HUES64 (cell line): ENCODE data around the gene WWC2.
A peak's percentile ranks its signal among the peaks of the same experiment; 100 is the strongest.

Source experiments
- H3K27ac ChIP-seq: 2 replicates; pipeline ENCODE4 v1.7.0; 2013; ENCODE audit warnings: low read depth, low read length, inconsistent platforms
- H3K27me3 ChIP-seq: 2 replicates; pipeline ENCODE4 v1.6.1; 2013; ENCODE audit warnings: mild to moderate bottlenecking, low read length; ENCODE audit not compliant: insufficient read depth
- H3K36me3 ChIP-seq: 2 replicates; pipeline ENCODE4 v1.6.1; 2013; ENCODE audit warnings: mild to moderate bottlenecking, low read length; ENCODE audit not compliant: insufficient read depth
- H3K4me1 ChIP-seq: 2 replicates; pipeline ENCODE4 v1.6.1; 2013; ENCODE audit warnings: mild to moderate bottlenecking, low read length, moderate library complexity; ENCODE audit not compliant: insufficient read depth
- H3K4me3 ChIP-seq: 2 replicates; pipeline ENCODE4 v1.5.1; 2013; ENCODE audit warnings: mild to moderate bottlenecking, low read length, moderate library complexity
- H3K9ac ChIP-seq: 2 replicates; pipeline ENCODE4 v1.6.1; 2013; ENCODE audit warnings: mild to moderate bottlenecking, low read depth, low read length
- H3K9me3 ChIP-seq: 2 replicates; pipeline ENCODE4 v1.6.1; 2013; ENCODE audit warnings: low read depth, low read length; ENCODE audit not compliant: insufficient read depth
- WGBS: fragments of 150-250, 120-280 bp; methylation state at CpG from one replicate; pipeline ENCODE4 v1.1.7; 2013; ENCODE audit warnings: missing lambda C conversion rate; 5-methylcytosine and 5-hydroxymethylcytosine counted together

The WWC2 gene

DNA sequence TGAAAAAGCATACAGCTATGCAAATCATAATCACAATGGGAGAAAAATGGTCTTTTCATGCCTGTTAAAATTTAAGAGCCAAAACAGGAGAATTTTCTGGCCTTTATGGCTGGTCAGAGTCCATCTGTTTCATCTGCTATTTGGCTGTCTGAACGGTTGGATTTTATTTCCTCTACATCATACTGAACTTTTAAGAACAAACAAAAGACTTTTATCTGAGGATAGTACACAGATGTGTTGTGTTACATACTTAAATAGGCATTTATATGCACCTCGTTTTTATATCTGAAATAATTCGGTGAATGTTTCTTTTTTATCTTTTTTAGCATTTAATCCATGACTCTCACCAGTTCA lies 18.0 kb upstream of the WWC2 start:
- 81% methylated on average over 3 of the region's 3 CpGs for WGBS
- H3K9ac ChIP-seq: no peak overlapping the region
- no peak overlapping the region for H3K4me3 ChIP-seq
- peaks cover 6% of the 10 kb centered on the region; the same call in 1 of the 2 replicates for H3K4me1 ChIP-seq
- H3K9me3 ChIP-seq: no peaks in the 10 kb centered on the region
- no peaks in the 10 kb centered on the region for H3K27me3 ChIP-seq
- H3K27ac ChIP-seq: no peak overlapping the region
- no peaks in the 10 kb centered on the region for H3K36me3 ChIP-seq

GRCh38 chr4:183082053-183082452 lies 17.0 kb upstream of the WWC2 start:
- WGBS: 82% methylated on average over 3 of the region's 3 CpGs
- H3K36me3 ChIP-seq: no peaks in the 10 kb centered on the region
- no peak overlapping the region for H3K27ac ChIP-seq
- H3K9ac ChIP-seq: no peak overlapping the region
- peaks cover 6% of the 10 kb centered on the region; the same call in 1 of the 2 replicates for H3K4me1 ChIP-seq
- H3K27me3 ChIP-seq: no peaks in the 10 kb centered on the region
- no peak overlapping the region for H3K4me3 ChIP-seq
- no peaks in the 10 kb centered on the region for H3K9me3 ChIP-seq

DNA sequence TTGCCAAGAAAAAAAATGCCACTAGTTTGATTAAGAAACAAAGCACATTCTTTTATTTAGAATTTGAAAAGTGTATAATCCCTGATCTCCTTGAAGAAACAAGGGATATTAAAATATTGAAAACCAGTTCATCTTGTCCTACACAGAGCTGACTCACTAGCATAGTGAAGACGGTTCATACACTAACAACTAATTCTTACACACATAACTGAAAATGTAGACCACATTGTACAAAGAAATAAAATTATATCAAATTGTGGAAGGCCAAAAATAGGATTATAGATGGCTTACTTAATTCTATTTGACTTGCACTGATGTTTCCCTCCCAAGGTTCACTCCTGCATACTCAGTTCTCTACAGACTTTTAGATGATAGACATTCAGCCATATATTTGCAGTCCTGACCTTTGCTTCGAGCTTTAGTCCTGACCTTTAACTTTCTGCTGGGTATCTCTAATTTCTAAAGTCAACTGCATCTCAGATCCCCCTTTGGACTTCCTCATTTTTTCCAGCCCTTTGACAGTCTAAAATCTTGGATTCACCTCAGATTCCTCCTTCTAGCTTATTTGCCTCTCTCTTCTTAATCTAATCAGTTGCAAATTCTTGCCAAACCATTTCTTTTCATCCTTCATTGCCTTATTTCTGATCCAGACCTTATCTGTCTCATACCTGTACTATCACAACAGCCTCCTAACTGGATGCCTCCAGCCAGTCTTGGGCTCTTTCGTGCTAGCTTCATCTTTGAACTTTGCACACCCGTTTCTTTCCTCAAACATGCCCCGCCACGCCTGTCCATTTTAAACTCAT lies 4.5 kb upstream of the WWC2 start:
- no peak overlapping the region for H3K27ac ChIP-seq
- H3K9ac ChIP-seq: no peak overlapping the region
- peaks cover 3% of the 10 kb centered on the region; the same call in 1 of the 2 replicates for H3K27me3 ChIP-seq
- WGBS: 94% methylated on average over 6 of the region's 6 CpGs
- H3K4me1 ChIP-seq: peaks cover 10% of the 10 kb centered on the region
- H3K4me3 ChIP-seq: no peak overlapping the region
- no peaks in the 10 kb centered on the region for H3K9me3 ChIP-seq
- H3K36me3 ChIP-seq: no peaks in the 10 kb centered on the region

GRCh38 chr4:183095199-183095512 lies 3.9 kb upstream of the WWC2 start:
- WGBS: 100% methylated on average over 1 of the region's 1 CpG
- Histone ChIP-seq H3K9me3 (no peaks in the 10 kb centered on the region), H3K4me1 (peaks cover 10% of the 10 kb centered on the region), H3K4me3 (no peak overlapping the region), H3K9ac (no peak overlapping the region), H3K27ac (no peak overlapping the region), H3K36me3 (no peaks in the 10 kb centered on the region), H3K27me3 (peaks cover 3% of the 10 kb centered on the region; the same call in 1 of the 2 replicates)

DNA sequence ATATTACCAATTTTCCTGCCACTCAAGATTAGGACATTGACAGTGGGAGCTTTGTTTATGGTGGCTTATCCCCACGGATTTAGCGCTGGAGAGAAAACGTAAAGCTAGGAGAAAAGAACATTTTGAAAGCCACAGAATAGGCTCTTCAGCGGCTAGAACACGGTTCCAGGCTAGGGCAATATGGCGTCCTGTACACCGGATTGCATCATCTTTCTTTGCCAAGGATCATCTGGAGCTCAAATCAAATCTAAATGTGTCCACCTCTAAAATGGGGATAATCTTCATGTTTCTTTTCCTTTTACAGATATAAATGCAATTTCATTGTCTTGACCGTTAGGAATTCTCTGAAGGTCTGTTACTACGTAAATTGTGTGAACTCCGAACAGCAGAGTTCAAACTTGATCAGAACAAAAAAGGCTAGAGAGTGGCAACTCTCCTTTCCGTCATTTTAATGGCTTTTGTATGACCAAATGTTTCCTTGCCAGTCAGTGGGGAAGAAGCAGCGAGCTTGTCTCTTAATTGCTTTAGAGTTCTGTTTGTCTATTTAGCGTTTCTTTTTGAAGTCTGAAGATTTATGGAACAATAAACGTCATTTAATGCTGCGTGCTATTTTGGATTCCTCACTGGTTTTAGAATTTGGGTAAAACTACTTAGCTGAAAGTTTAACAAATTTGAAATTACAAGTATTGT lies 2.6 kb upstream of the WWC2 start:
- peaks cover 17% of the 10 kb centered on the region for H3K4me1 ChIP-seq
- H3K9ac ChIP-seq: peak overlapping the region; percentile 18; the same call in 1 of the 2 replicates
- WGBS: 77% methylated on average over 15 of the region's 15 CpGs
- H3K27me3 ChIP-seq: peaks cover 3% of the 10 kb centered on the region; the same call in 1 of the 2 replicates
- H3K4me3 ChIP-seq: peak overlapping the region; percentile 95
- H3K9me3 ChIP-seq: no peaks in the 10 kb centered on the region
- no peak overlapping the region for H3K27ac ChIP-seq
- no peaks in the 10 kb centered on the region for H3K36me3 ChIP-seq

GRCh38 chr4:183097231-183098018 lies 1.6 kb upstream of the WWC2 start:
- Histone ChIP-seq H3K9me3 (no peaks in the 10 kb centered on the region), H3K27ac (peak overlapping the region; percentile 99), H3K4me1 (peaks cover 27% of the 10 kb centered on the region), H3K36me3 (no peaks in the 10 kb centered on the region), H3K27me3 (peaks cover 3% of the 10 kb centered on the region; the same call in 1 of the 2 replicates), H3K9ac (peak overlapping the region; percentile 96), H3K4me3 (peak overlapping the region; percentile 95)
- 3% methylated on average over 43 of the region's 43 CpGs for WGBS

GRCh38 chr4:183098019-183098722 lies 886 bp upstream of the WWC2 start:
- Histone ChIP-seq H3K27me3 (peaks cover 3% of the 10 kb centered on the region; the same call in 1 of the 2 replicates), H3K4me3 (peak overlapping the region; percentile 95), H3K9ac (peak overlapping the region; percentile 96), H3K27ac (peak overlapping the region; percentile 99), H3K36me3 (no peaks in the 10 kb centered on the region), H3K9me3 (no peaks in the 10 kb centered on the region), H3K4me1 (peaks cover 33% of the 10 kb centered on the region)
- WGBS: under 1% methylated on average over 79 of the region's 79 CpGs

DNA sequence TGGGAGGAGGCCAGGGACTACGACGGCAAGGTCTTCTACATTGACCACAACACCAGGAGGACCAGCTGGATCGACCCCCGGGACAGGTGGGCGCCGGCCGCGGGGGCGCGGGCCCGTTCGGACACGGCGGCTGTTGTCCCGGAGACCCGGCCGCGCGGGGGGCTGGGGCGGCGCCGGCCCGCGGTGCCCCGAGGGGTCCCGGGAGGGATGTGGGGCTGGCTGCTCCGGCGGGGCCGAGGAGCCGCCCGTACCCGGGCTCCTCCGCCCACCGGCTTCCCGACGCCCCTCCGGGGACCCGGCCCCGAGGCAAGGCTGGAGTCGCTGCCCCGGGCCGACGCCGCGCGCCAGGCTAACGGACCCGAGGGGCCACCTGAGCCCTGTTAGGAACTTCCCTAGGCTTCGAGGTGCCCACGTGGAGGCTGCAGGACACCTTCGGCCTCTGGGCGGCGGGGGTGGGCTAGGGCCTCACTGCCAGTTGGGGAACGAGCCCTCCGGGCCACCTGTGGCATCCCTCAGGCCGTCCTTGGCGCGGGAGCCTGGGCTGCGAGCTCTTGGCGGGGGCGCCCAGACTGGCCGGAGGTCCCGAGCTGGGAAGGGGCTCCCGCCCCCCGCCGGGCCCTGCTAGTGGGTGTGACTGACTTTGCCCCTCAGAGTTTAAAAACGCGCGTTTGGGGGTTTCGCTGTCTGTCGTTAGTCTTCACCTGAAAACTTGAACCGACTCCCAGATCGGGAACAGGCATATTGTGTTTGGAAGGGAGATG lies 660 bp downstream of the WWC2 start:
- H3K9me3 ChIP-seq: no peaks in the 10 kb centered on the region
- peak overlapping the region; percentile 99; the same call in 1 of the 2 replicates for H3K27ac ChIP-seq
- peak overlapping the region; percentile 96 for H3K9ac ChIP-seq
- under 1% methylated on average over 73 of the region's 73 CpGs for WGBS
- peaks cover 3% of the 10 kb centered on the region; the same call in 1 of the 2 replicates for H3K27me3 ChIP-seq
- H3K4me3 ChIP-seq: peak overlapping the region; percentile 95
- H3K4me1 ChIP-seq: peaks cover 41% of the 10 kb centered on the region
- no peaks in the 10 kb centered on the region for H3K36me3 ChIP-seq

DNA sequence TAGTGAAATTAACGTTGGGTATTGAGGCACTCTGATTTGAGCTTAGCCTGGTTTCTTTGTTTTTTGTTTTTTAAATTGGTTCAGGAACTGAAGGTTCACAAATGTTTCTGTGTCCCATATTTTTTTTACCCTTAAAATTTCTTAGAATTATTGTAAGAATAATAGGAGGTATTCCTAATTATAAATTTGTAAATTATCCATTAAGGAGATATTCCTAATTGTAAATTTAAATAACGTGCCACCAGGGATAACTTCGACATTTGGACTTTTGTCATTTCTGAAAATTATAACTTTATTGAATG lies 1.2 kb downstream of the WWC2 start:
- H3K4me3 ChIP-seq: peak overlapping the region; percentile 95
- H3K9ac ChIP-seq: peak overlapping the region; percentile 96
- H3K4me1 ChIP-seq: peaks cover 44% of the 10 kb centered on the region
- H3K27ac ChIP-seq: no peak overlapping the region; the same call in 1 of the 2 replicates
- peaks cover 3% of the 10 kb centered on the region; the same call in 1 of the 2 replicates for H3K27me3 ChIP-seq
- no peaks in the 10 kb centered on the region for H3K36me3 ChIP-seq
- 0% methylated on average over 1 of the region's 3 CpGs for WGBS
- H3K9me3 ChIP-seq: no peaks in the 10 kb centered on the region

GRCh38 chr4:183100827-183101226 lies 1.8 kb downstream of the WWC2 start:
- Histone ChIP-seq H3K4me1 (peaks cover 47% of the 10 kb centered on the region), H3K9ac (peak overlapping the region; percentile 96; the same call in 1 of the 2 replicates)
- 23% methylated on average over 5 of the region's 6 CpGs for WGBS

More at GRCh38 chr4:183100827-183101226, 1.8 kb downstream of the WWC2 start:
- H3K4me3 ChIP-seq: peak overlapping the region; percentile 95
- H3K27ac ChIP-seq: no peak overlapping the region
- H3K9me3 ChIP-seq: no peaks in the 10 kb centered on the region
- peaks cover 3% of the 10 kb centered on the region; the same call in 1 of the 2 replicates for H3K27me3 ChIP-seq
- no peaks in the 10 kb centered on the region for H3K36me3 ChIP-seq
